ENCODE data around the gene MCRIP1. TPM values are rescaled to one million over a fixed set of nuclear protein-coding genes. Genes with fewer than 3 reads are reported as not detected.

MCRIP1 gene
- total and polyA plus RNA-seq, 9 of the 15 experiments (the other 6 are each of a cell fraction or from before 2014, with no cell fraction given), result 0.39 to 35.8 (median 9.7) TPM

GRCh38 chr17:81869221-81870130 is 36.4 kb upstream of the MCRIP1 start (continued):
- no peak for TF ChIP-seq SP2 (IDR thresholded peaks at IDR 0.05; ENCODE audit: extremely low read depth, low read depth, low read length, poor library complexity, severe bottlenecking)
- 0 out of 2 replicates have a peak, but pooled peaks have one; percentile 12 for TF ChIP-seq ZNF282 (CRISPR knock-in tag; IDR thresholded peaks at IDR 0.05)
- no peak for TF ChIP-seq BRF2 (IDR thresholded peaks at IDR 0.05; ENCODE audit: borderline replicate concordance, insufficient read depth, insufficient read length)
- TF ChIP-seq ZFX (CRISPR knock-in tag; IDR thresholded peaks at IDR 0.05), result peak; percentile 62
- TF ChIP-seq MBD2 (IDR thresholded peaks at IDR 0.05; ENCODE audit: borderline replicate concordance, low read depth), result no peak
- no peak for TF ChIP-seq HNRNPK (IDR thresholded peaks at IDR 0.05; ENCODE audit: low read depth, low read length, poor library complexity, severe bottlenecking)
- 0 out of 2 replicates have a peak, but pooled peaks have one; percentile 35 for TF ChIP-seq ZNF592 (IDR thresholded peaks at IDR 0.05)
- 0 out of 2 replicates have a peak, but pooled peaks have one; percentile 31 for TF ChIP-seq POLR2AphosphoS5 (IDR thresholded peaks at IDR 0.05; ENCODE audit: control insufficient read depth, insufficient read depth, low read depth, low read length)
- no peak for TF ChIP-seq FOXM1 (IDR thresholded peaks at IDR 0.05; ENCODE audit: low read depth)
- no peak for TF ChIP-seq FOXM1 (CRISPR knock-in tag; IDR thresholded peaks at IDR 0.05; ENCODE audit: low read depth)
- TF ChIP-seq HNRNPH1 (optimal IDR thresholded peaks at IDR 0.05; ENCODE audit: low read depth, low read length), result no peak
- no peak for TF ChIP-seq TFE3 (CRISPR knock-in tag; IDR thresholded peaks at IDR 0.05)
- no peak for TF ChIP-seq HINFP (tag; conservative IDR thresholded peaks at IDR 0.05; ENCODE audit: low read depth)
- TF ChIP-seq YY1 (IDR thresholded peaks at IDR 0.05; ENCODE audit: borderline replicate concordance in 1 of 3, control insufficient read depth in 1 of 3, extremely low read depth in 1 of 3, insufficient read depth in 3 of 3, insufficient read length in 1 of 3, insufficient replicate concordance in 2 of 3, low read depth in 1 of 3, low read length in 2 of 3), result peak in 2 of 3 experiments; percentile 3 to 27
- TF ChIP-seq NEUROD1 (IDR thresholded peaks at IDR 0.05; ENCODE audit: borderline replicate concordance, low read depth, low read length, partially characterized antibody), result no peak
- TF ChIP-seq RB1 (IDR thresholded peaks at IDR 0.05; ENCODE audit: low read depth), result peak; percentile 17; the same call in 1 of the 2 replicates

Measured in K562 (cell line).